SK-N-SH (cell line): Measurements from ENCODE around the gene CELF2. TPM values are rescaled to one million over a fixed set of nuclear protein-coding genes. Genes with fewer than 3 reads are reported as not detected.

ENCODE experiments used
- CTCF ChIA-PET: fragments of 300-600, 350-600 bp; formaldehyde crosslinking; extraction: SDS; loops from one replicate; lab custom pipeline; 2021; lab: Yijun Ruan, JAX
- POLR2A ChIA-PET: fragments of 350-600 bp; sonication (Branson Sonifier 250); formaldehyde crosslinking; extraction: SDS; loops from one replicate; lab custom pipeline; 2020; ENCODE audit warnings: antibody characterized with exemption, inconsistent platforms; lab: Yijun Ruan, JAX
- DNase-seq: peaks from one replicate; pipeline ENCODE4 v3.0.0; 2012
- H2AFZ ChIP-seq: fragments of 200-600 bp; sonication (generic); 2 replicates; pipeline ENCODE4 v1.8.1; 2016; ENCODE audit warnings: antibody characterized with exemption, mild to moderate bottlenecking, low read depth
- H3F3A ChIP-seq: fragments of 200-600 bp; sonication (generic); replicated peaks from 2 replicates; pipeline ENCODE3; 2016; ENCODE audit warnings: antibody characterized with exemption, mild to moderate bottlenecking; ENCODE audit not compliant: insufficient read depth
- H3K27ac ChIP-seq, 2 experiments: fragments of 200-500 bp in 1 of 2; fragments of 200-600 bp in 1 of 2; sonication (Bioruptor generic) in 1 of 2; sonication (generic), shearing (Covaris generic) in 1 of 2; 2 replicates each; pipeline versions ENCODE4 v1.5.1 to v1.6.1; 2014 to 2016; ENCODE audit warnings: low read depth in 2 of 2, inconsistent platforms in 1 of 2, low read length in 1 of 2, mild to moderate bottlenecking in 1 of 2, mixed read lengths in 1 of 2
- H3K27me3 ChIP-seq: fragments of 200-600 bp; sonication (generic), shearing (Covaris generic); 2 replicates; pipeline ENCODE4 v1.6.1; 2016; ENCODE audit warnings: mixed run types; ENCODE audit not compliant: insufficient read depth
- H3K36me3 ChIP-seq, 2 experiments: fragments of 200-500 bp in 1 of 2; fragments of 200-600 bp in 1 of 2; sonication (Bioruptor generic) in 1 of 2; sonication (generic) in 1 of 2; replicated peaks in 1 of 2; 2 replicates each; pipeline versions ENCODE3 to v1.5.1; 2014 to 2016; ENCODE audit warnings: low read length in 1 of 2, mild to moderate bottlenecking in 1 of 2; ENCODE audit not compliant: insufficient read depth in 2 of 2, control insufficient read depth in 1 of 2
- H3K4me1 ChIP-seq, 2 experiments: fragments of 200-500 bp in 1 of 2; fragments of 200-600 bp in 1 of 2; sonication (Bioruptor generic) in 1 of 2; sonication (generic), shearing (Covaris generic) in 1 of 2; 2 replicates each; pipeline versions ENCODE4 v1.5.1 to v1.6.1; 2014 to 2016; ENCODE audit warnings: low read depth in 1 of 2, low read length in 1 of 2, mixed run types in 1 of 2; ENCODE audit not compliant: insufficient read depth in 2 of 2, control insufficient read depth in 1 of 2
- H3K4me2 ChIP-seq: fragments of 200-600 bp; sonication (generic), shearing (Covaris generic); 2 replicates; pipeline ENCODE4 v1.6.1; 2017; ENCODE audit warnings: mixed run types
- H3K4me3 ChIP-seq, 2 experiments: fragments of 200-500 bp in 1 of 2; fragments of 200-600 bp in 1 of 2; sonication (Bioruptor generic) in 1 of 2; sonication (generic), shearing (Covaris generic) in 1 of 2; 2 replicates each; pipeline versions ENCODE4 v1.5.1 to v1.8.1; 2014 to 2016; ENCODE audit warnings: low read depth in 2 of 2, inconsistent platforms in 1 of 2, low read length in 1 of 2, mild to moderate bottlenecking in 1 of 2, mixed read lengths in 1 of 2, moderate library complexity in 1 of 2
- H3K79me2 ChIP-seq: fragments of 200-600 bp; sonication (generic); 2 replicates; pipeline ENCODE4 v1.8.1; 2017; ENCODE audit warnings: mild to moderate bottlenecking; ENCODE audit not compliant: insufficient read depth
- H3K9ac ChIP-seq: fragments of 200-600 bp; sonication (generic); 2 replicates; pipeline ENCODE4 v1.6.1; 2017; ENCODE audit warnings: mixed run types
- H3K9me2 ChIP-seq: fragments of 200-600 bp; sonication (generic); 2 replicates; pipeline ENCODE4 v1.6.1; 2017; ENCODE audit warnings: mixed run types
- H3K9me3 ChIP-seq: fragments of 200-600 bp; sonication (generic); 2 replicates; pipeline ENCODE4 v1.6.1; 2017; ENCODE audit warnings: mixed run types, mild to moderate bottlenecking, moderate library complexity
- H4K20me1 ChIP-seq: fragments of 200-600 bp; sonication (generic); 2 replicates; pipeline ENCODE4 v1.6.1; 2017; ENCODE audit warnings: mild to moderate bottlenecking, mixed run types; ENCODE audit not compliant: insufficient read depth
- CHD2 ChIP-seq: fragments of 150-350 bp; IDR thresholded peaks from 2 replicates; pipeline ENCODE4 v1.6.1; 2018; ENCODE audit warnings: low read length; ENCODE audit not compliant: partially characterized antibody
- ELF1 ChIP-seq: IDR thresholded peaks from 2 replicates; pipeline ENCODE4 v1.4.0; 2012
- EP300 ChIP-seq, 2 experiments: IDR thresholded peaks; 2 replicates each; pipeline versions ENCODE4 v1.4.0 to v1.6.1; 2012; ENCODE audit warnings: borderline replicate concordance in 1 of 2, low read depth in 1 of 2, low read length in 1 of 2
- EZH2phosphoT487 ChIP-seq: fragments of 200-600 bp; sonication (generic); IDR thresholded peaks from 2 replicates; pipeline ENCODE4 v1.6.1; 2017; ENCODE audit warnings: low read depth, mixed run types, mild to moderate bottlenecking, antibody characterized with exemption, moderate library complexity, borderline replicate concordance
- GABPA ChIP-seq: IDR thresholded peaks from 2 replicates; pipeline ENCODE4 v1.4.0; 2012; ENCODE audit warnings: low read depth, mild to moderate bottlenecking
- IRF3 ChIP-seq: fragments of 150-350 bp; IDR thresholded peaks from 2 replicates; pipeline ENCODE4 v1.6.1; 2016; ENCODE audit warnings: mild to moderate bottlenecking, low read depth, low read length
- JUND ChIP-seq: IDR thresholded peaks from 2 replicates; pipeline ENCODE4 v1.4.0; 2012
- MEF2A ChIP-seq: IDR thresholded peaks from 2 replicates; pipeline ENCODE4 v1.4.0; 2012; ENCODE audit warnings: low read depth, borderline replicate concordance
- NFIC ChIP-seq: IDR thresholded peaks from 2 replicates; pipeline ENCODE4 v1.4.0; 2012; ENCODE audit warnings: borderline replicate concordance
- NRF1 ChIP-seq: IDR thresholded peaks from 2 replicates; pipeline ENCODE4 v1.6.1; 2012; ENCODE audit warnings: low read depth, mild to moderate bottlenecking, low read length
- RAD21 ChIP-seq: IDR thresholded peaks from 2 replicates; pipeline ENCODE4 v1.6.1; 2012; ENCODE audit warnings: mild to moderate bottlenecking, low read length
- RCOR1 ChIP-seq: fragments of 150-350 bp; IDR thresholded peaks from 2 replicates; pipeline ENCODE4 v1.6.1; 2017; ENCODE audit warnings: antibody characterized with exemption, low read length
- RXRA ChIP-seq: IDR thresholded peaks from 2 replicates; pipeline ENCODE4 v1.4.0; 2012; ENCODE audit warnings: low read depth, mild to moderate bottlenecking, borderline replicate concordance
- SMC3 ChIP-seq: IDR thresholded peaks from 2 replicates; pipeline ENCODE4 v1.6.1; 2012; ENCODE audit warnings: low read depth, low read length, improper control_type of control experiment
- TAF1 ChIP-seq: IDR thresholded peaks from 2 replicates; pipeline ENCODE4 v1.6.1; 2012; ENCODE audit warnings: low read depth, mild to moderate bottlenecking, low read length, moderate library complexity, borderline replicate concordance
- TEAD4 ChIP-seq: IDR thresholded peaks from 2 replicates; pipeline ENCODE4 v1.4.0; 2012; ENCODE audit warnings: mild to moderate bottlenecking, borderline replicate concordance; ENCODE audit not compliant: insufficient read depth
- WGBS: methylation state at CpG from one replicate; pipeline ENCODE4 v1.1.6; 2017; ENCODE audit warnings: low lambda C conversion rate; 5-methylcytosine and 5-hydroxymethylcytosine counted together
- polyA plus RNA-seq, 3 experiments: library from polyadenylated mRNA; depleted of rRNA; stranded (reverse); fragments of >200 nt; gene quantifications; 2 replicates each; pipeline ENCODE4 v1.2.3, GENCODE V29; 2012
- TF ChIP-seq, protein P1 (sequence below): IDR thresholded peaks from 2 replicates; pipeline ENCODE4 v1.4.0; 2012; ENCODE audit warnings: low read depth, borderline replicate concordance
- TF ChIP-seq, protein P2 (sequence below): IDR thresholded peaks from 2 replicates; pipeline ENCODE4 v1.4.0; 2012; ENCODE audit warnings: low read depth, borderline replicate concordance

The CELF2 gene
- polyA plus RNA-seq, 1 of the 3 experiments (the other 2 are of a cell fraction): 0.03 TPM

DNA sequence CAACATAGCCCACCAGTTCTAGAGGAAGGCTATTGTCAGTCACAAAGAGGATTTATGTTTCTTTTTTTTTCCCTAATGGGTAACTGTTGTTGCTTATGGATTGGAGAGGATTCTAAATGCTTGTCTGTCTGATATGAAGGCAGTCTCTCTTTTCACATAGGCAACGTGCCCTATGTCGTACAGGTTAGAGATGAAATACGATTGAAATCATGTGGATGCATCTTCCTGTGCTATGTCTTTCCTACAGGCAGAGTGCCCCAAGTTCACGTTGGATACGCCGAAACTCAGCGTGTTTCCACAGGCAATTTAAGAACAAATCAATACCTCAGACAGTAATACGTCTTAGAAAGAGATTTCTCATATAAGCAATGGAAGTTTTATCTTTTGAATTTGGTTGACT lies 93.8 kb downstream of the CELF2 start (continued):
- no peak for TF ChIP-seq RCOR1
- TF ChIP-seq GABPA: no peak
- no peak for TF ChIP-seq TAF1
- TF ChIP-seq, all 33 proteins: peak for 0

- ChIA-PET POLR2A (no interaction called here), CTCF (no interaction called here)
- Histone ChIP-seq H3K4me2 (no peak overlapping the region), H3F3A (no peaks in the 10 kb centered on the region), H3K27me3 (no peaks in the 10 kb centered on the region), H3K9me3 (no peaks in the 10 kb centered on the region; the same call in 1 of the 2 replicates), H3K79me2 (no peaks in the 10 kb centered on the region), H2AFZ (no peak overlapping the region), H3K27ac (no peak overlapping the region), H3K4me3 (no peak overlapping the region), H3K36me3 (no peaks in the 10 kb centered on the region), H4K20me1 (no peaks in the 10 kb centered on the region), H3K9ac (no peak overlapping the region), H3K4me1 (no peaks in the 10 kb centered on the region), H3K9me2 (no peaks in the 10 kb centered on the region)
- 64% methylated on average over 11 of the region's 11 CpGs for WGBS
- DNase-seq: no peak
- TF ChIP-seq IRF3: no peak
- TF ChIP-seq CHD2: no peak
- TF ChIP-seq TEAD4: no peak
- no peak for TF ChIP-seq EZH2phosphoT487
- TF ChIP-seq, protein P1, sequence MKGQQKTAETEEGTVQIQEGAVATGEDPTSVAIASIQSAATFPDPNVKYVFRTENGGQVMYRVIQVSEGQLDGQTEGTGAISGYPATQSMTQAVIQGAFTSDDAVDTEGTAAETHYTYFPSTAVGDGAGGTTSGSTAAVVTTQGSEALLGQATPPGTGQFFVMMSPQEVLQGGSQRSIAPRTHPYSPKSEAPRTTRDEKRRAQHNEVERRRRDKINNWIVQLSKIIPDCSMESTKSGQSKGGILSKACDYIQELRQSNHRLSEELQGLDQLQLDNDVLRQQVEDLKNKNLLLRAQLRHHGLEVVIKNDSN: no peak
- no peak for TF ChIP-seq RCOR1
- TF ChIP-seq EP300 (IDR thresholded peaks at IDR 0.05; ENCODE audit: borderline replicate concordance in 1 of 2, low read depth in 1 of 2, low read length in 1 of 2): no peak
- no peak for TF ChIP-seq MEF2A
- no peak for TF ChIP-seq JUND
- TF ChIP-seq RAD21: no peak
- no peak for TF ChIP-seq ELF1
- TF ChIP-seq, protein P2, sequence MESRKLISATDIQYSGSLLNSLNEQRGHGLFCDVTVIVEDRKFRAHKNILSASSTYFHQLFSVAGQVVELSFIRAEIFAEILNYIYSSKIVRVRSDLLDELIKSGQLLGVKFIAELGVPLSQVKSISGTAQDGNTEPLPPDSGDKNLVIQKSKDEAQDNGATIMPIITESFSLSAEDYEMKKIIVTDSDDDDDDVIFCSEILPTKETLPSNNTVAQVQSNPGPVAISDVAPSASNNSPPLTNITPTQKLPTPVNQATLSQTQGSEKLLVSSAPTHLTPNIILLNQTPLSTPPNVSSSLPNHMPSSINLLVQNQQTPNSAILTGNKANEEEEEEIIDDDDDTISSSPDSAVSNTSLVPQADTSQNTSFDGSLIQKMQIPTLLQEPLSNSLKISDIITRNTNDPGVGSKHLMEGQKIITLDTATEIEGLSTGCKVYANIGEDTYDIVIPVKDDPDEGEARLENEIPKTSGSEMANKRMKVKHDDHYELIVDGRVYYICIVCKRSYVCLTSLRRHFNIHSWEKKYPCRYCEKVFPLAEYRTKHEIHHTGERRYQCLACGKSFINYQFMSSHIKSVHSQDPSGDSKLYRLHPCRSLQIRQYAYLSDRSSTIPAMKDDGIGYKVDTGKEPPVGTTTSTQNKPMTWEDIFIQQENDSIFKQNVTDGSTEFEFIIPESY: no peak
- no peak for TF ChIP-seq NFIC
- TF ChIP-seq SMC3: no peak
- TF ChIP-seq TAF1: no peak
- TF ChIP-seq RXRA: no peak
- TF ChIP-seq NRF1: no peak
These were observed 95.0 kb downstream of the CELF2 start for GRCh38 chr10:11112718-11113117.
